ENCODE results near the gene ASAP2. TPM values are rescaled to one million over a fixed set of nuclear protein-coding genes. Genes with fewer than 3 reads are reported as not detected.

Gene ASAP2
- total RNA-seq, 1 experiment from 2014 or later = 12.6 TPM

- DNase-seq = peak; percentile 15
- no peak overlapping the region for H3K23ac ChIP-seq (ENCODE audit: insufficient read length, low read depth, low read length)
- no peak overlapping the region for H3T11ph ChIP-seq (ENCODE audit: low read length)
- no peaks in the 10 kb centered on the region for H3K27me3 Mint-ChIP-seq (ENCODE audit: low read depth)
- H2BK5ac ChIP-seq (ENCODE audit: insufficient read length, low read length) = no peak overlapping the region
- H3K27ac ChIP-seq (ENCODE audit: insufficient read length, low read depth, low read length) = no peak overlapping the region
- TF ChIP-seq CTCF (conservative IDR thresholded peaks at IDR 0.05) = no peak
- no peak overlapping the region for H4K91ac ChIP-seq (ENCODE audit: insufficient read length, low read depth, low read length)
- H4K5ac ChIP-seq (ENCODE audit: insufficient read length, low read depth, low read length) = no peak overlapping the region
- no peak overlapping the region for H2BK12ac ChIP-seq (ENCODE audit: insufficient read length, low read depth, low read length)
- no peaks in the 10 kb centered on the region for H3K79me2 ChIP-seq (ENCODE audit: insufficient read depth, low read length)
- no peaks in the 10 kb centered on the region for H3K4me1 ChIP-seq (ENCODE audit: insufficient read depth, low read length)
- no peak overlapping the region for H2BK20ac ChIP-seq (ENCODE audit: low read depth, low read length, poor library complexity, severe bottlenecking)
- no peaks in the 10 kb centered on the region for H3K23me2 ChIP-seq (ENCODE audit: insufficient read length, low read depth, low read length, poor library complexity, severe bottlenecking)
- no peaks in the 10 kb centered on the region for H3K27me3 ChIP-seq (ENCODE audit: insufficient read depth, low read length)
- no peaks in the 10 kb centered on the region for H4K20me1 ChIP-seq (ENCODE audit: control insufficient read depth, insufficient read depth, insufficient read length)
- no peak overlapping the region for H3K56ac ChIP-seq (ENCODE audit: insufficient read length, low read depth, low read length)
- peaks cover 0 to 3% (median 0%) of the 10 kb centered on the region in 3 experiments; a peak in 1 of 7 replicates for H3K36me3 Mint-ChIP-seq (ENCODE audit: insufficient read depth in 1 of 3, low read depth in 3 of 3)
- no peak overlapping the region for H2BK15ac ChIP-seq (ENCODE audit: low read depth, low read length)
- no peak overlapping the region for H3K4me3 Mint-ChIP-seq
- H3K4ac ChIP-seq (ENCODE audit: low read depth, low read length) = no peak overlapping the region
- no peaks in the 10 kb centered on the region for H3K9me3 ChIP-seq (ENCODE audit: control insufficient read depth, low read depth, low read length)
- no peak overlapping the region; a peak in 1 of 7 replicates for H3K27ac Mint-ChIP-seq
- no peaks in the 10 kb centered on the region for H3K9me3 Mint-ChIP-seq
- H3K18ac ChIP-seq (ENCODE audit: insufficient read length, low read depth, low read length) = no peak overlapping the region
- H3K4me1 Mint-ChIP-seq = peaks cover 28 to 36% of the 10 kb centered on the region in 2 experiments
- H3K14ac ChIP-seq (ENCODE audit: insufficient read depth, low read length) = no peak overlapping the region
- no peak overlapping the region for H2BK120ac ChIP-seq (ENCODE audit: low read depth, low read length, poor library complexity, severe bottlenecking)
- no peak overlapping the region for H3K4me2 ChIP-seq (ENCODE audit: insufficient read depth, insufficient read length, low read length)
- WGBS (ENCODE audit: extremely low coverage, insufficient read length, low lambda C conversion rate) = no CpG with 5 or more reads among the region's 7 CpGs
- no peak overlapping the region for H3K9ac ChIP-seq (ENCODE audit: extremely low read depth, insufficient read length, low read length)
- H3K79me1 ChIP-seq (ENCODE audit: insufficient read depth, low read depth, low read length, poor library complexity, severe bottlenecking) = no peaks in the 10 kb centered on the region
- H4K8ac ChIP-seq (replicated peaks; ENCODE audit: insufficient read length, low read depth, low read length) = no peak overlapping the region
- H2AK5ac ChIP-seq (ENCODE audit: insufficient read length, low read length) = no peak overlapping the region
- no peak overlapping the region for H2AFZ ChIP-seq (ENCODE audit: low read length)
Measured at GRCh38 chr2:9236045-9236344, 29.4 kb downstream of the ASAP2 start.

All from H9 (cell line).